HG03460 (cell line): ENCODE measurements around the gene MYH4.
A peak's percentile ranks its signal among the peaks of the same experiment; 100 is the strongest.

Experiments
- ATAC-seq: cut with Tn5 transposase; IDR thresholded peaks from one replicate; pipeline ENCODE4 v1.9.1; 2021; ENCODE audit not compliant: unreplicated experiment

The MYH4 gene

DNA sequence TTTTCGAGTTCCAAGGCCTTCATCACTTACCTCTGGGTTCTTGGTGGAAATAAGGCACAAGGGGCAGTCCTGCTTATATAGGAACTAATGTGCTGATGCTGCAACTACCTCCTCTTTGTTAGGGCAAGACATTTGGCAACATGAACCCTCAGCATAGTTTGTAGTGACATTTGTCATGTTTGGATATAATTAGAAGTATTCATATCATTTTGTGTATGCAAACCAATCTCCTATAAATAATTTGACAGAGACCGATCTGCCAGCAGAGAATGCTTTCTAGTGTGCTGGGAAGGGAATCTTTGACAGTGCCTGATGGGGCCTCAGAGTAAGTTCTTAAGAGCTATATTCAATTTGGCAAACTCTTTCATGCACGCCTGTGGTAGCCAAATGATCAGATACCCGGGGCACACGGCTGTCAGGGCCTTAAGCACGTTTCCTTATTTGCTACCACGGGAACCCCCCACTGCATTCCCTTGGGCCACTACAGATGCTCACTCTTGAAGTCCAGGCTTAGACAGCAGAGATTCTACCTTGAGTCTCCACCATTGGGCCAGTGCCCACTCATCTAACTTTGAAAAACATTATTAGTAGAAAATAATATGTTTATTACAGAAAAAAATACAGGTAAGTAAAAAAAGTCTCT lies 47.3 kb downstream of the MYH4 start, which contains the start of gene MYH8:
Gene MYH8, minus strand, starts transcription at position 51 of the 643 bp plus-strand sequence. CDS start 1,723 bp downstream, outside the sequence.
- no peak for ATAC-seq

GRCh38 chr17:10421211-10421610 lies 48.1 kb downstream of the MYH4 start:
- ATAC-seq = no peak

DNA sequence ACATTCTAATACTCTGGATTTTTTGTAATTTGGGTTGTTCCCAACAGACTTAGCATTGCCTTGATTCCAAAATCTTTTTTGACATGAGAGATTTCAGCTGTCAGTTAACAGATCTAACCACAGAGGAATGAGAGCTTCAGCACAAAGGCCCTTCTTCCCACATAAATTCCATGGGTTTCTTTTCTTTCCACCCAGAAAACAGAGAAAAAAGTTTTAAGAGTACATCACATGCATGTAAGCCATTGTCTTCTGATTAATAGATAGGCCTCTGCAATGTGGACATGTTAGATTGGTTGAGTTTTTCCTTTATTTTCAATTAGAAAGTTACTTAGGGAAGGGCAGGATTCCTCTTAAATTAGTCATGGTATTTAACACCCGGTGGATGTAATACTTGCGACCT lies 48.5 kb downstream of the MYH4 start:
- no peak for ATAC-seq

GRCh38 chr17:10417431-10417830 lies 51.9 kb downstream of the MYH4 start:
- ATAC-seq = no peak

DNA sequence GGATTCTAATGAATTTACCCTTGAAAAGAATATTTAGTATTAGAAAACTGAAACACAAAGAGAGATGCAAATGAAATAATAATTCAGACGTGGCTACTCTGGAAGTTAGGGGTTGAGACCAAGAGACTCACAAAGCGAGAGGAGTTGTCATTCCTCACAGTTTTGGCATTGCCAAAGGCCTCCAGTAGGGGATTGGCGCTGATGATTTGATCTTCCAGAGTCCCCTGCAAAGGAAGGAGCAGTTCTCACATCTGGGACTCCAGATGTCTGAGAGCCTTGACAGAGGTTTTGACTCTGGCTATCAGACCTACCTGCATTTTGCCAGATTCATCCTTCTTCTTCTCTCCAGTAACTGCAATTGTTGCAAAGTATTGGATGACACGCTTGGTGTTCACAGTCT lies 54.2 kb downstream of the MYH4 start:
- no peak for ATAC-seq

DNA sequence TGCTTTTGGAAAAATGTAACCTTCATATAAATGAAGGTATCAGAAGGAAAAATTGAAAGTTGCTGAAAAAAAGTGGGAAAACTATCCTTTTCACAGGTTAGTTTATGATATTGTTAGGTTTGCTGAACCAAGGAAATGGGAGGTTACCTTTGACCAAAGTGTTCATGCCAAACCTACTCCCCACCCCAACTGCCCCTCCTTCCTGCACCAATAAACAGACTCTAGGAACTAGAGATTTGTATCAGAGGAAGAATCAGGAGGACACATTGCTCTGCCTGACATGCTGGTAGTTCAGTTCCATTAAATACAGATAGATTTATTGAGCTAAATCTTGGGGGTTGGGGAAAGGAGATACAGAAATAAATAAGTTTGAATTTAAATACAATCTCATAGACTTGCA lies 65.8 kb downstream of the MYH4 start:
- ATAC-seq = no peak

GRCh38 chr17:10398352-10398751 lies 71.0 kb downstream of the MYH4 start:
- no peak for ATAC-seq

DNA sequence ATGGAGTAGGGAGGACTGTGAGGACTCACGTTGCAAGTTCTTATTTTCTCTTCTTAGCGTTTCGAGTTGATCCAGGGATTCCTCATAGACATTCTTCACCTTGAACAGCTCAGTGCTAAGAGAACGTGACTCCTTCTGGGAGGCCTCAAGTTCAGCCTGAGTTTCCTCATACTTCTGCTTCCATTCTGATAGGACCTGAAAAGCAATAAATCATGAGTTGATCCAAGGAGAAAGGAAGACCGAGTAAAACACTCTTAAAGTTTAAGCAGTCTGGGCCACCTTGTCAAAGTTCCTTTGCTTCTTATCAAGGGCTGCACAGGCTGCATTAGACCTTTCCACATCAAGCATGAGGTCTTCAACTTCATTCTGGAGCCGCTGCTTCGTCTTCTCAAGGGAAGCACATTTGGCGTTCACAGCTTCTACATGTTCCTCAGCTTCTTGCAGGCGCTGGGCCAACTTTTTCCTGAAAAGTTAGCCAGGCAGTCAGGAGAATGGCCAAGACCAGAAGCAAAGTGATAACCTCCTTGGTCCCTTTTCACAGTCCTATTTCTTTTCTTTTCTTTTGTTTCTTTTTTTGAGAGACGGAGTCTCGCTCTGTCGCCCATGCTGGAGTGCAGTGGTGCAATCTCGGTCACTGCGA lies 72.7 kb downstream of the MYH4 start:
- ATAC-seq = no peak

- ATAC-seq = peak; percentile 62
These were observed 75.0 kb downstream of the MYH4 start for GRCh38 chr17:10394201-10394887.
